ENCODE data around the gene ZNF281.

Gene ZNF281

DNA sequence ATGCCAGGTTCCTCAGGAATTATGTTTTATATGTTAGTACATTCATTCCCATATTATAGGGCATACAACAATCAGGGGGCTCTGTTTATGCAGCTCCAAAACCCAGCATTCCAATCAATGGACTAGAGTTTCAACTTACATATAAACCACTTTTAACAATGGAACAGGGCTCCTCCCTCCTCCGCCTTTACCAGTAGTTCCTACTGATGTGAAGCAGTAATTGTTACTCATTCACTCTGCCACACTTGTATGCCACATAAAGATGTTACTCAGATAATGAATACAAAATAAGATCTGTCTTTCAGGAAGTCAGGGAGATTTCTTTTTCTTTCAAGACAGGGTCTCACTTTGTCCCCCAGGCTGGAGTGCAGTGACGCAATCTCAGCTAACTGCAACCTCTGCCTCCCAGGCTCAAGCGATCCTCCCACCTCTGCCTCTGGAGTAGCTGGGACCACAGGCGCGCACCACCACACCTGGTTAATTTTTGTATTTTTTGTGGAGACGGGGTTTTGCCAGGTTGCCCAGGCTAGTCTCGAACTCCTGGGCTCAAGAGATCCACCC lies 17.1 kb downstream of the ZNF281 start:
- no peak for DNase-seq (ENCODE audit: low read depth in 3 of 3, low spot score in 1 of 3)

GRCh38 chr1:200391747-200392146 lies 18.1 kb downstream of the ZNF281 start:
- no peak for DNase-seq (ENCODE audit: low read depth in 3 of 3, low spot score in 1 of 3)

GRCh38 chr1:200388791-200389190 lies 21.0 kb downstream of the ZNF281 start:
- no peak for DNase-seq (ENCODE audit: low read depth in 3 of 3, low spot score in 1 of 3)

GRCh38 chr1:200386416-200386815 lies 23.4 kb downstream of the ZNF281 start:
- no peak for DNase-seq (ENCODE audit: low read depth in 3 of 3, low spot score in 1 of 3)

DNA sequence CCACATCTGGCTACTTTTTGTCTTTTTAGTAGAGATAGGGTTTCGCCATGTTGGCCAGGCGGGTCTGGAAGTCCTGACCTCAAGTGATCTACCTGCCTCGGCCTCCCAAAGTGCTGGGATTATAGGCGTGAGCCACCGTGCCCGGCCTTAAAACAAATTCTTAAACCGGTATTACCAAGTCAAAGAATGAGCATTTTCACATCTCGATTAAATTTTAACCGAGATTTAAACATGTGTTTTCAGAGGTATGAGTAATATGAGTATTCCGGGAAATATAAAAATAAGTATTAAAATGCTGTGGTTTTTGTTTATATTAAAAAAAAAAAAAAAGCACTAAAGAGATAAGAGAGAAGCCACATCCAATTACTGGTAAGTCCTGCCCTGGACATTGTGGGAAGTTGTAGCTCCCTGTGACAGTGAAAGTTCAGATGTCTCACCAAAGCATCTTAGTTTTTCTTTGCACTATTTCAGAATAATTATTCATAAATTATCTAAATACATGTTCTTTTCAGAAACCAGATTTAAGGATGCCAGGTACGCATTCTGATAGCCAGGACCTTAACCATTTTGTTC lies 24.9 kb downstream of the ZNF281 start:
- DNase-seq (ENCODE audit: low read depth in 3 of 3, low spot score in 1 of 3) = no peak

- no peak for DNase-seq (ENCODE audit: low read depth in 3 of 3, low spot score in 1 of 3)
Observed at GRCh38 chr1:200381256-200381984, 28.4 kb downstream of the ZNF281 start.

DNA sequence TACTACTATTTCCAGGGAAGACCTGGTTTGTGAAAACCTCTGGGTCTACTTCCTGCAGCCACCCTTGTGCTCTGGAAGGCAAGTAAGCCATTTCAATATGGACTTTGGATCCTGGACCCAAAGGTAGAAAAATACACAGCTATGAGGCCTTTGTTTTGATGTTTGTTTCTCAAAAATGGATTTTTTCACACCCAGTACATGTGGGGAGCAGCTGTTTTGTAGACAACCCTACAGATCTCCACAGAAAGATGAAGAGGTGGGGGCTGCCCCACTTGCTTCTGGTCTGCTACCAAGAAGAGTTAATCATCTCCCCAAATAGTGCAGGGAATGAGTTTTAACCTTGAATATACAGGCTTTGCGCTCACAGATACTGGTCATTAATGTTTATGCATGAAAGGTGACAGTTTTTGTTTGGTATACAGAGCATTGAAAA lies 29.2 kb downstream of the ZNF281 start:
- no peak for DNase-seq (ENCODE audit: low read depth in 3 of 3, low spot score in 1 of 3)

DNA sequence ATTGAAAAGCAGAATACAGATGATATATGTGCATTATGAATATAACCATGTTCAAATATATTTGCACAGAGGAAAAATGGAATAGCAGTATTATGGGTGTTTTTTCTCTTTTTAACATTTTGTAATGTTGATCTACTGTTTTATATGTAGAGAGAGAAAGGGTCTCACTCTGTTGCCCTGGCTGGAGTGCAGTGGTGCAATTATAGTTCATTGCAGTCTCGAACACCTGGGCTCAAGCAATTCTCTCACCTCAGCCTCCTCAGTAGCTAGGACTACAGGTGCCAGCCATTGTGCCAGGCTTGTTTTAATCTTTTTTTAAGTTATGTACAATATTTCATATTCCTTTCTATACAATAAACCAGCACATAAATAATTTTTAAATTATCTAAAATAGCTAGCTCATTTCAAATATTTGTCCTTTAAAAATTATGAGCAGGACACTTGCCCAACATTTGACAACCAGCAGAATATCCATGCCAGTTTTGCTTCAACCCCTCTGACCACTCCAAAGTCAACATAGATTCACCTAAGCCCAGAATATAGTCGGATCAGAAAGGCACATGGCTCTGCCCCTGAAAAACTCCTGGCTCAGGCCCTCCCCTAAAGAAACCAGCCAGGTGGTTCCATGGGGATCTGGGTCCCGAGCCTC lies 29.8 kb downstream of the ZNF281 start:
- no peak for DNase-seq (ENCODE audit: low read depth in 3 of 3, low spot score in 1 of 3)

- no peak for DNase-seq (ENCODE audit: low read depth in 3 of 3, low spot score in 1 of 3)
Observed at GRCh38 chr1:200379432-200379757, 30.4 kb downstream of the ZNF281 start.

GRCh38 chr1:200378096-200378495 lies 31.7 kb downstream of the ZNF281 start:
- DNase-seq (ENCODE audit: low read depth in 3 of 3, low spot score in 1 of 3) = no peak

DNA sequence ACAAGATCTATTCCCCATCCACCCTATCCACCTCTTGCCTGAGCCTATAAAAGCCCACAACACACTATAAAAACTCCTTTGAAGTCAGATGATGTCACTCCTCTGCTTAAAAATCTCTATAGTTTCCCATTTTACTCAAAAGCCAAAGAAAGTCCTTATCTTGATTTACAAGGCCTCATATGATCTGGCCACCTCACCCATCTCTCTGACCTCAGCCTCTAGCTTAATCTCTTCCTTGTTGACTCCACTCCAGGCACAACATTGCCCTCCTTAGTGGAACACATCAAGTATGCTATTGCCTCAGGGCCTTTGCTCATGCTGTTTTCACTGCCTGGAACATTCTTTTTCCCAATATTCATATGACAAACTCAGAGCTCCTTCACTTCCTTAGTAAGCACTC lies 33.3 kb downstream of the ZNF281 start:
- DNase-seq (ENCODE audit: low read depth in 3 of 3, low spot score in 1 of 3) = no peak

GRCh38 chr1:200374569-200375295 lies 35.1 kb downstream of the ZNF281 start:
- no peak for DNase-seq (ENCODE audit: low read depth in 3 of 3, low spot score in 1 of 3)

GRCh38 chr1:200373811-200374231 lies 36.0 kb downstream of the ZNF281 start:
- no peak for DNase-seq (ENCODE audit: low read depth in 3 of 3, low spot score in 1 of 3)

DNA sequence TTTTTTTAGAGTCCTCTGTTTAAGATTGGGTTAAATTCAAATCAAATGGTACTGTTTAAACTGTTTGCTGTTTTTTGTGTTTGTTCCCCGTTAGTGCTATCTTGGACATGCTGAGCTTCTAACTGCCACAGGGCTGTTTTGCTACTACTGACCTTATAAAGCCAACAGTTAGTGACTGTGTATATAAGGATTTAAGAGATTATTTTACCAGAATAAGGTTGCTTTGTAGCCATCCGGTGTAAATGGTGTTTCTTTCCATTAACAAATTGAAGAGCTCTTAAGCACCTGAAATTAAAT lies 37.0 kb downstream of the ZNF281 start:
- DNase-seq (ENCODE audit: low read depth in 3 of 3, low spot score in 1 of 3) = no peak

DNA sequence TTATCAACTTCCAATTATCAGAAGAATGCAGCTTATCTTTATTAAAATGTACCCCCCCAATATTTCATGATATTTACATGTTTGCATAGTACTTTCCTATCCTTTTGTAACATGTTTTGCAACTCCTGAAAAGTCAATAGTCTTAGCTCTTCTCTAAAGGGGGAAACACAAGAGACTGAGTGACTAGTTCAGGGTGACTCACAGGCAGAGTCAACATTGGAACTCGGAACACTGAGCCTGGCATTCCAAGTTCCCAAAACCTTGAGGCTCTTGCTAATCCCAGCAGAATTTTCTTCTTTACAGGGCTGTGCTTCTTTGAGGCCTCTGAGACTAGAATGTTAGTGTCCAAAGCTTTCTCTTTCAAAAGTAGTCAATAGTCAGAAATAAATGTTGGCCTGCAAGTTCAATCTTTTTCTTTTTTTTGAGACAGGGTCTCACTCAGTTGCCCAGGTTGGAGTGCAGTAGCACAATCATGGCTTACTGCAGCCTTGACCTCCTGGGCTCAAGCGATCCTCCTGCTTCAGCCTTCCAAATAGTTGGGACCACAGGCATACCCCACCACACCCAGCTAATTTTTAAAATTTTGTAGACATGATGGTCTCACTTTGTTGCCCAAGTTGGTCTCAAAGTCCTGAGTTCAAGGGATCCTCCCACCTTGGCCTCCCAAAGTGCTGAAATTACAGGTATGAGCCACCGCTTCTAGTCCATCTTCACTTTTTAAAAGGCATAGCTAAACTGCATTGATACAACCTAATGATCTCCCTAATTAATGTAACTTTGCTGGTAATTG lies 37.5 kb downstream of the ZNF281 start:
- DNase-seq (ENCODE audit: low read depth in 3 of 3, low spot score in 1 of 3) = no peak

DNA sequence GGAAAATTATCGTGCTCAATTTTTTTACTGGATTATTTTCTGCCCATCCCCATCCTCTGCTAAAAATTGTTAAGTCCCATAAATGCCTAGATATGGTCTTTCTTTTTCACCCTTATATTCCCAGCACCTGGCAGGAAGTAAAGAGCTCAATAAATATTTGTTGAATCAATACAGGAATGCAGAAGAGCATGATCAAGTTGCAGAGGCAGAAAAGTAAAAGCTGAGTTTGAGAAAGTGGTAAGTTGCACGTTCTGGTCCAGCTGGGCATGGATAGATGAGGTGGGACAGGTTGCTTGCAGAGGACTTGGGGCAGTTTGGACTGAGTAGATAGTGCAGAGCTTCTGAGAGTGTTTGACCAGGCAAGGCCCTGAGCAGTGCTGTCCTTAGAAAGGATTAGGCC lies 40.1 kb downstream of the ZNF281 start:
- DNase-seq (ENCODE audit: low read depth in 3 of 3, low spot score in 1 of 3) = no peak

DNA sequence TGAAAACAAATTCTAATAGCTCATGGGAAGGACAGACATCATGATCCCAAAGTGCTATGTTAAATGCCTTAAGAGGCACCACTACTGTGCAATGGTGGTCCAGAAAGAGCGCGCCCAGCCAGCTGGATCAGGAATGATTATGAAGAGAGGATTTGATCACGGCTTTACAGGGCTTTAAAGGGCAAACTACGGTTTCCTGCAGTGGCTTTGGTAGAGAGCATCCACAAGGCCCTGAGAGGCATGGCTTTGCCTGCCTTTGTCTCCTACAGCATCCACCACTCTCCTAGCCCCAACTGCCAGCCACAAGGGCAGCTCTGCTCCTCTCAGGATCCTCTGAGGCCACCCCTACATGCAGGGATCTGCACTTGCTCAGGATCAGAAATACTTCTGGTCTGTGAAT lies 40.7 kb downstream of the ZNF281 start:
- no peak for DNase-seq (ENCODE audit: low read depth in 3 of 3, low spot score in 1 of 3)

- DNase-seq (ENCODE audit: low read depth in 3 of 3, low spot score in 1 of 3) = no peak
Observed at GRCh38 chr1:200368556-200368955, 41.3 kb downstream of the ZNF281 start.

GRCh38 chr1:200367841-200368534 lies 41.8 kb downstream of the ZNF281 start:
- no peak for DNase-seq (ENCODE audit: low read depth in 3 of 3, low spot score in 1 of 3)

GRCh38 chr1:200366577-200367253 lies 43.1 kb downstream of the ZNF281 start:
- no peak for DNase-seq (ENCODE audit: low read depth in 3 of 3, low spot score in 1 of 3)

Measured in stimulated activated CD4-positive, alpha-beta T cell treated with anti-CD3 and anti-CD28 coated beads, TNF-alpha, amount 100 ng/mL, for 1 hour (primary cell).